MG63 (cell line): ENCODE measurements around the gene KCNMA1. TPM values are rescaled to one million over a fixed set of nuclear protein-coding genes. Genes with fewer than 3 reads are reported as not detected.

ENCODE experiments used
- DNase-seq: peaks from one replicate; pipeline ENCODE4 v3.0.0-alpha.2; 2020
- H3K27me3 ChIP-seq: fragments of 250-450 bp; sonication (Bioruptor Pico); 2 replicates; pipeline ENCODE4 v1.5.1; 2020; ENCODE audit warnings: mild to moderate bottlenecking, moderate library complexity
- H3K36me3 ChIP-seq: fragments of 250-450 bp; sonication (Bioruptor Pico); 2 replicates; pipeline ENCODE4 v1.5.1; 2020; ENCODE audit warnings: mild to moderate bottlenecking, moderate library complexity
- H3K4me3 ChIP-seq: fragments of 250-450 bp; sonication (Bioruptor Pico); 2 replicates; pipeline ENCODE4 v1.5.1; 2020; ENCODE audit warnings: mild to moderate bottlenecking, moderate library complexity
- H3K9me3 ChIP-seq: fragments of 250-450 bp; sonication (Bioruptor Pico); 2 replicates; pipeline ENCODE4 v1.5.1; 2020; ENCODE audit warnings: mild to moderate bottlenecking, moderate library complexity
- total RNA-seq: library from RNA; depleted of rRNA; stranded (reverse); fragments of >200 nt; shearing (Covaris generic); gene quantifications from 2 replicates; pipeline ENCODE4 v1.2.3, GENCODE V29; 2014; ENCODE audit warnings: low replicate concordance

Gene KCNMA1
- total RNA-seq, 1 experiment from 2014 or later: 40.8 TPM

DNA sequence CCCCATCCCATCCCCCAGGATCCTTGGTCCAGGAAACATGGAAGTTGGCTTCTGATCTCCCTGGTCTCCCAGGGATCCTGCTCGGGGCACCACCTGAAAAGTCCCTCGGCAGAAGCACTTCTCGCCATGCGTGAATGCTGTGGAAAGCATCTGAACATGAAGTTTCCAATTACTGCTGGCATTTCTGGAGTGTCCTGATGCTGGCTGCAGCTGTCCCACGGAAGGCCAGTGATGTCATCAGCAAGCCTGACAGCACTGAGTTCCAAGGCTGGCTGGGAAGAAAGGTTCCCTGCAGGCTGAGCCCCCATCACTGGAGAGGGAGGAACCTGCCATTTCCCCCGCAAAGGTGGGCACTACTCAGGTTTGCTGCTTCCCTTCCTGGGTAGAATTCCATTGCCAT, 71.4 kb downstream of the KCNMA1 start:
- H3K9me3 ChIP-seq: peaks cover 3% of the 10 kb centered on the region; the same call in 1 of the 2 replicates
- peaks cover 17% of the 10 kb centered on the region for H3K36me3 ChIP-seq
- H3K4me3 ChIP-seq: no peak overlapping the region
- no peak for DNase-seq
- H3K27me3 ChIP-seq: no peaks in the 10 kb centered on the region

DNA sequence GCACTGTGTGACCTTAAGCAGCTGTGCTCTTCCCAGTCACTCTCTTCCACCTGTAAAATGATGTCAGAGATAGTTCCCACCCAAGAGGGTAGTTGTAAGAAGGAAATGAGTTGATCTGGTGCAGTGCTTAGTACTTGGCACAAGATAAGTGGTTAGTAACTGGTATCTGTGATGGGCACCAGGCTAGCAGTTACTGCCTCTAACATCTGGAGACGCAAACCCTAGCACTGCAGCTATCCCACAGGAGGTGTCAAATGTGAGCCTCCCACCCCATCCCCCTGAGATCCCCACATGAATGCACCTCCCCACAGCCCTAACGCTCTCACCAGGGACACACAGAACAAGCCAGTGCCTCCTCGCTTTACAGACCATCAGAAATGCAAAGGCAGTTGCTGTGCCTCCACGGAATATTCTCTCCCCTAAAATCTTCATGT, 72.0 kb downstream of the KCNMA1 start:
- Histone ChIP-seq H3K4me3 (no peak overlapping the region), H3K36me3 (peaks cover 12% of the 10 kb centered on the region), H3K27me3 (no peaks in the 10 kb centered on the region), H3K9me3 (peaks cover 3% of the 10 kb centered on the region; the same call in 1 of the 2 replicates)
- DNase-seq: no peak

DNA sequence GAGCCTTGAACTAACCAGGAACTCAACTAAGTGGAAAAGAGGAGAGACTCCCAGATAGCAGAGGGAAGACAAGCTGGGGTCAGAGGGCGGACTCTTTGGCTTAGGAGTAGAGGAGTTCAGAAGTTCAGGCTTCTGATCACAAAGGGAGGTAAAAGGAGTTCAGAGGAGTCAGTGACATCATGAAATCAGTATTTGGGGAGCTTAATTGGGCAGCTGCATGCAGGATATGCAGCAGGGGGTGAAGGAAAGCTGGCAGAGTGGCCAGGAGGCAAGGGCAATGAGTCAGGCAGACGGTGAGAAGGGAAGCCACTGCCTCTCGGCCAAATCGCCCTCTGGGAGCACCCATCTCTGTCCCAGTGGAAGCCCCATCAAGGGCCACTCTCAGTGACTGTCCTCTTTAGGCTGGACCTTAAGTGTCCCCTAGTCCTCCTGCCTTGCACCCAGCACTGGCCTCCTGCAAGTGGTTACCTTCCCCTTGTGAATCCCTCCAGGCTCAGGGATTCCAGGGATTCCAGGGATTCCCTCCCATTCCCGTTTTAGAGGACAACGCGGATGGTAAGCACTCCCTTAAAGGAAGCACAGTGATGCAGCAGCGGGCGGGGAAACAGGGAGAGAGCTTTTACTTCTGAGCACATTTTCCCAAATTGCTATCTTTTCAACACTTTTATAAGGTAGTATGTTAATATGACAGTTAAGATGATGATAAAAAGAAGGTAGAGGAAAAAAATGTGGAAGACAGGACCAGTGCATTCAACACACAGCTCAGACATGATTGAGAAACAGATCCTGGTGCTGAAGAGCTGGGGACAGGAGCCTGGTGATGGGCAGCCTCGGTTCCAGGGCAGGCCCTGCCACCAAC, 72.6 kb downstream of the KCNMA1 start:
- 0 out of 2 replicates have a peak overlapping the region, but pooled peaks have one; percentile 4 for H3K4me3 ChIP-seq
- peaks cover 12% of the 10 kb centered on the region for H3K36me3 ChIP-seq
- H3K27me3 ChIP-seq: no peaks in the 10 kb centered on the region
- DNase-seq: peak; percentile 96
- peaks cover 3% of the 10 kb centered on the region; the same call in 1 of the 2 replicates for H3K9me3 ChIP-seq

DNA sequence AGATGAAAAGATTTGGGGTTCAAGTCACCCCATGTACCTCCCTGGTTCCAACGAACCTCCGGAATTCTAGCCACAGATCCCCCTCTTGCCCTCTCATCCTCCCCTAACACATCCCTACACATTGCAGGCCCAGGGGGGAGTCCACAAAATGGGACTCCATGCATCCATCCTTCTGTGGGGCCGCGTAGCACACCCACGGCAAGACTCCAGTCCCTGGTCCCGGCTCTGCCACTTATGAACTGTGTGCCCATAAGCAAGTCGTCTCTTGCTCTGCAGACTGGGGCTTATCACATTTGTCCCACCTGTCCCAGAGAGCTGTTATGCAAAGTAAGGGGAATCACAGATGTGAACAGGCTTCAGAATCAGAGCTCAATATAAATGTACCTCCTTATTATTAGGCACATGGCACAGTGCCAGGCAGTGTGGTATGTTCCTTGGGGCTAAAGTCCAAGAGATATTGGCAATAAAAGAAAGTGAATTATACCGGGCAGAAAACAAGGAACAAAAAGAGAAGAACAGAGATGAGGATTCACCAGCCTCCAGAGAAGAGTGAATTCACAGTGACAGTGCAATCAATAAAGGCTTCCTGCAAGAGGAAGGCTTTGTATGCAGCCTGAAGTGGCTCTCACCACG, 73.9 kb downstream of the KCNMA1 start:
- DNase-seq: no peak
- no peaks in the 10 kb centered on the region for H3K9me3 ChIP-seq

DNA sequence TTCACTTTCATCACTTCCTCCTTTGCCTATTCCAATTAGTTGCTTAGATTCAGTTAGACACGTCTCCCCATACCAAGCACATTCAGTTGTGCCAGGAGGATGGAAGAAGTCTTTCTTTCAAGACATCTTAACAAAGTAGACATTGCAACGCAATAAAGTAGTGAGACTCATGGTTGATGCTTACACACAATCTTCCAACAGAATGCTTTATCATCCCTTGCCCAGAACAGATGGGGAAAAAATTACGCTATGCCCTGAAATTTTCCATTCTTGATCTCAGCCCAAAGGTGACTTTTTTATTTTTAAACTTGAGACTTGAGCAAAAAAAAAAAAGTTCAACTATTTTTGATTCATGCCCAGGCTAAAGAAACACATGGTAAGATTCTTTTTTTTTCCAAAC, 74.9 kb downstream of the KCNMA1 start:
- no peak for DNase-seq
- H3K36me3 ChIP-seq: peaks cover 15% of the 10 kb centered on the region
- no peaks in the 10 kb centered on the region for H3K27me3 ChIP-seq

More for the DNA sequence above, 73.9 kb downstream of the KCNMA1 start:
- Histone ChIP-seq H3K4me3 (no peak overlapping the region), H3K36me3 (peaks cover 12% of the 10 kb centered on the region), H3K27me3 (no peaks in the 10 kb centered on the region)

DNA sequence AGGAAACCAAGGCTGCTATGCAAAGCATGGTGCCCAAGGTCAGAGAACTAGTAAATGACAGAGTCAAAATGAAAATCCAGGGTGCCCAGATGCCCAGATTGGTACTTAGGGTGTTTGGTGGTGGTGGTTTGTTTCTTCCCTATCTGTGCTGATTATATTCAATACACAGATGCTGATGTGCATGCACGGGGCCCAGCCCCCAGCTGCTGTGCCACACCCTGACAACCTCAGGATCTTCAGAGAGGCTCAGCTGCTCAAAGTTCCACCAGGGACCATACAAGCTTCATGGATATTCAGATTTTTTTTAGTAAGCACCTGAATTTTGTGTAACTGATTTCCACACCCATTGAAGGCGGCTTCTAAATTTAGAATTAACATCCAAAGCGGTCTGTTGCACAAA, 75.6 kb downstream of the KCNMA1 start:
- H3K9me3 ChIP-seq: no peaks in the 10 kb centered on the region
- H3K36me3 ChIP-seq: peaks cover 16% of the 10 kb centered on the region
- no peak overlapping the region for H3K4me3 ChIP-seq
- H3K27me3 ChIP-seq: no peaks in the 10 kb centered on the region
- DNase-seq: no peak

More for the DNA sequence above, 74.9 kb downstream of the KCNMA1 start:
- H3K4me3 ChIP-seq: no peak overlapping the region
- H3K9me3 ChIP-seq: no peaks in the 10 kb centered on the region

DNA sequence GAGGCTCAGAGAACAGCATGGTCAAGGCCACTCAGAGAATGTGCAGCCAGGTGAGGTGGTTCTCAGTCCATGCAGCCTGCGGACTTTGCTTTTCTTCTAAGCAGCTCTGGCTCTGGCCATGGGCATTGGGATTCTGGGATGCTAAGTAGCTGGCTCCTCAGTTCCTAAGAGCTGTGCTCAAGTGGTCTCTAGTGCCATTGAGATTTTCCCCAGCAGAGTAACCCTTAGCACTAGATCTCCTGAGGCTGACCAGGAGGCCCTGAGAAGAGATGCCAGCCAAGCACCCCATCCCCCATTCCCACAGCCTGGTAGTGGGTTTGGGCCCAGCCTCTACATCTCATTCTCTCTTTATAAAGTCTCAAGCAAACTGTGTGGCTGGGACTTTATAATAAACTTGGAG, 77.1 kb downstream of the KCNMA1 start:
- Histone ChIP-seq H3K9me3 (no peaks in the 10 kb centered on the region), H3K4me3 (no peak overlapping the region), H3K36me3 (peaks cover 5% of the 10 kb centered on the region; the same call in 1 of the 2 replicates), H3K27me3 (no peaks in the 10 kb centered on the region)
- no peak for DNase-seq

DNA sequence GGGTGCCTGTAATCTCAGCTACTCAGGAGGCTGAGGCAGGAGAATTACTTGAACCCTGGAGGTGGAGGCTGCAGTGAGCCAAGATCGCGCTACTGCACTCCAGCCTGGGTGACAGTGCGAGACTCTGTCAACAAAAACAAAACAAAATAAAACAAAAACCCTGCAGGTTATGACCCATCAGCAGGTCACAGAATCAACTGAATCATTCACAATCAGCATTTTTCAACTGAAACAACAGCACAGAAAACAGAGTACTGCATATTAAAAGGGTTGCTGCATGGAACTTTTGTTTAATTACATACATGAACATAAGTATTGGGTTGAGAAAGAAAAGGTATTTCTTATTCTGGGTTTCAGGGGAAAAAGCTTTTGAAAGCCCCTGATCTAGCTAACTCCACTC, 77.6 kb downstream of the KCNMA1 start:
- Histone ChIP-seq H3K36me3 (peaks cover 5% of the 10 kb centered on the region; the same call in 1 of the 2 replicates), H3K27me3 (no peaks in the 10 kb centered on the region), H3K4me3 (no peak overlapping the region), H3K9me3 (no peaks in the 10 kb centered on the region)
- no peak for DNase-seq

DNA sequence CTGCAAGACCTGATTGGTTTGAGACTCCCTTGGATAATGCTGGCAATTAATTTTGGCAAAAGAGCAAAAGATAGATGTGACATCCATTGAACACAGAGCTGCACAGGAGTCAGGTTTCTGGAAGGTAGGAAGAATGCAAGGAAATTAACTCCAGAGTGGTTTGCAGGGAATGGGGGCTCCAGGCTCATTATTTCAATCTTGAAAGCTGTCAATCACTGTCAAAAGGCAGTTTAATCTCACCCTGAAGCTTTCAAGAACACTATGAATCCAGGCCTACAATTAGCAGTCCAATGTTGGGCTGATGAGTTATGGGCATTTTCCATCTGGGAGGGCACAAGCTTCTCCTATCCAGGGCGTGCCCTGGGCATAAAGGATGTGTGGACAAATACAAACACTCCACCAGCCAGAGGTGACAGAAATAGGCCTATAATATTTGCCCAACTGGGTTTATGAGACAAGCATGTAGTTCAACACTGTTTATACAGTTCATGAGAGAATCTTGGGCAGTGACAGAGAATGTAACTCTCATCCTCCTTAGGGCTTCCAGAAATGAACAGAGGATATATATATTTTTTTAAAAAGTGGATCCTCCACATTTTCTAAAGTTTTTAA, 80.5 kb downstream of the KCNMA1 start:
- Histone ChIP-seq H3K27me3 (no peaks in the 10 kb centered on the region), H3K4me3 (no peak overlapping the region), H3K36me3 (peaks cover 5% of the 10 kb centered on the region; the same call in 1 of the 2 replicates), H3K9me3 (no peaks in the 10 kb centered on the region)
- DNase-seq: no peak

DNA sequence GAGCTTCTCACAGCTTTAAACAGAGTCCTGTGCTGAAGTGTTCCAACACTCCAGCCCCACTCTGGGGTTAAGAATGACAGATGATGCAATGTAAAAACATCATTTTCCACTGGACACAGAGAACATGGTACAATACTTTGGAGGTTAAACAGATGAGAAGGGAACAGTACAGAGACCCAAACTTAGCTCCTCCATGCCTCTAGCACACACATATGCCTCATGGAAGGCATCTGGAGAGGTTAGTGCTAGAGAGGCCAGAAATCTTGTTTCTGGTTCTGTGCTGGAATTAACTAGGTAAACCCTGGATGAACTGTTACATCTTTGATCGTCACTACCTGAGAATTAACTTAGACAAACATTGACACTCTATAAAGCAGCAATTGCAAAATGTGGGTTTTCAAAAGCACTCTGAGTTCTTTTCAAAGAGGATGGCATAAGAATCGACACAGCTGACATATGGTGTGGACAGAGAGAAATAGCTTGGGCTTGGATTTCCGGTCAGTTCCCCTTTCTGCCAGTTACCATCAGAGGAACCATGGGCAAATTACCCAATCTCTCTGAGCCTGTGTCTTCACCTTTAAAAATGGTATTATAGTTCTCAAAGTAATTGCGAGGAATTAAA, 81.9 kb downstream of the KCNMA1 start:
- H3K36me3 ChIP-seq: peaks cover 8% of the 10 kb centered on the region; the same call in 1 of the 2 replicates
- H3K27me3 ChIP-seq: no peaks in the 10 kb centered on the region
- H3K4me3 ChIP-seq: no peak overlapping the region
- no peak for DNase-seq
- no peaks in the 10 kb centered on the region for H3K9me3 ChIP-seq

DNA sequence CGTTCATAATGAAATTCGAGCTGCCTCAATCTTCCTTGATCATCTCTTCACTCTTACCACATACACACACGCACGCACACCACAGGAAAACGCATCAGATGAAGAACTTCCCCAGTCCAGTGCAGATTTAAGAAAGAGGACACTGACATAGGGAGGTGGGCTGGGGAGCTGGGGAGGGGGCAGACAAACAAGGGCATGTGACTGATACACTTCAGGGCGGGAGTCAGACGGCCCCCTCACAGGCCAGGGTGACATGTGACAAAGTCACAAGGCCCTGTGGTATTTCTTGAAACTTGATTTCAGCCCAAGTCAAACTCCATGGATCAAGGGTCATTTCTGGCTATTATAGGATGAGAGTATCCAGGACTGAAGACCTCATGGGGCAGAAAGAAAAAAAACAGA, 82.6 kb downstream of the KCNMA1 start:
- DNase-seq: no peak

DNA sequence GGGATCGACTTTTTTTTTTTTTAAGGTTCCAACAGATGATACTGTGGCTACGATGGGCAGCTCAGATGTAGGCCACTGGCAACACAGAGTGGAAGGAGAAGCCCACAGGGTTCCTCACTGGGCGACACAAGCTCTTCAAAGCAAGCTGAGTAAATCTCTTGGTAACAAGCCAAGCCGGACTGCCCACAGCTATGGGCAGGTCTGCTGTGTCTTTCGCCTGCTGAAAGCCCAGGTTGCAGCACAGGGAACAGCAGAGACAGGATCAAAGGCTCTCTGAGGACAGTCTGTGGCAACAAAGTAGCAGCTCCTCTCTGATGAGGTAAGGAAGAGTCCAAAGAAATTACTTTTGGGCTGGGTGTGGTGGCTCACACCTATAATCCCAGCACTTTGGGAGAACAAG, 83.6 kb downstream of the KCNMA1 start:
- no peaks in the 10 kb centered on the region for H3K27me3 ChIP-seq
- H3K9me3 ChIP-seq: no peaks in the 10 kb centered on the region
- DNase-seq: no peak
- peaks cover 9% of the 10 kb centered on the region; the same call in 1 of the 2 replicates for H3K36me3 ChIP-seq
- no peak overlapping the region for H3K4me3 ChIP-seq

More for the DNA sequence above, 82.6 kb downstream of the KCNMA1 start:
- Histone ChIP-seq H3K4me3 (no peak overlapping the region), H3K27me3 (no peaks in the 10 kb centered on the region), H3K9me3 (no peaks in the 10 kb centered on the region), H3K36me3 (peaks cover 9% of the 10 kb centered on the region; the same call in 1 of the 2 replicates)

DNA sequence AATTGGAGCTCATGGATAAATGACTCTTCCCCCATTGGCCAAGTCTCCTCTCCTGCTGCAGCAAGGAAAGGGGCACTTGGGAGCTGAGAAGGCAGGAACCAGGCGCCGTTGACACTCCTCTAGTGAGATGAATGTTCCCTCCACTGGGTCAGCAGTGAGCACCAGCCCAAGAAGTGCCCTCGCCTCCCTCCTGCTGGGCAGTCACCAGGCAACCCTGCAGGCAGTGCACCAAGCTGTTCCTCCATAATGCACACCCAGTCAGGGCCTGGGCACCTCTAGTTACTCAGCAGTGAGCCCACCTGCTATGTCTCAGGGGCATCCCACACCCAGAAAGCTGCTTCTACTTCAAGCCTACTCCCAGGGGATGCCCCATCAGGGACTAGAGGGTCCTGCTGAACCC, 84.3 kb downstream of the KCNMA1 start:
- Histone ChIP-seq H3K4me3 (no peak overlapping the region), H3K36me3 (peaks cover 9% of the 10 kb centered on the region; the same call in 1 of the 2 replicates)

DNA sequence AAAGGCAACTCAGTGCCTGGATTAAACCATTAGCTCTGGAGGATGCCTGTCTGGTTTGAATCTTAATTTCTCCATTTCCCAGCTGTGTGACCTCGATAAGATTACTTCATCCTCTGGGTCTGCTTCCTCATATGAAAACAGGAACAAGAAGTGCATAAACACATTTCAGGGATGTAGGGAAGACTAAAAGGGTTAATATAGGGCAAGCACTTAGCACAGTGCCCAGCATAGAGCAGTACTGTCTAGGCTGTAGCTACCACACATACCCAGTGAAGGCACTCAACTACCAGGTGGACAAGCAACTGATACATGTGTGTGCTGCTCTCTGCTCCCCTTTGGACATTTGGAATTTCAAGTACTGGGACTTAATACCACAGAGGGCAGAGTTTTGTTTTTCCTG, 85.4 kb downstream of the KCNMA1 start:
- Histone ChIP-seq H3K9me3 (no peaks in the 10 kb centered on the region), H3K4me3 (no peak overlapping the region), H3K36me3 (peaks cover 4% of the 10 kb centered on the region; the same call in 1 of the 2 replicates), H3K27me3 (no peaks in the 10 kb centered on the region)
- no peak for DNase-seq

More for the DNA sequence above, 84.3 kb downstream of the KCNMA1 start:
- no peak for DNase-seq
- Histone ChIP-seq H3K9me3 (no peaks in the 10 kb centered on the region), H3K27me3 (no peaks in the 10 kb centered on the region)

DNA sequence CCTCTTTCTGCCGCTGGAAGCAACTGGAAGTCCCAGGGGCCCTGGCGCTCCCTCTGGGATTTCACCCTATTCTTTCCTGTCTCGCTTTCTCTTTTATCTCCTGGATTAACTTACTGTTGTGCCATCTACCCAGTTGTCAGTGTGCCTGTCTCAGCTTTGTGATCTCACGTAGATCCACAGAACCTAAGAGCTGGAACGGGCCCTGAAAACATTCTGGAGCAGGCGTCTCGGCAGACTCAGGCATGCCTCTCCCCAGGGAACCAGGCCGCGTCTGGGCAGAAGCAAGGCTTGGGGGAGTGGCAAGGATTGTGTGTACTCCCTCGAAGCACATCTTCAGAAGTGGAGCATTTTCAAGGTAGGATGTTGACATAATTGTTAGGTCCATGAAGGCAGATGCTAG, 87.2 kb downstream of the KCNMA1 start:
- peaks cover 4% of the 10 kb centered on the region; the same call in 1 of the 2 replicates for H3K36me3 ChIP-seq
- H3K9me3 ChIP-seq: no peaks in the 10 kb centered on the region
- H3K4me3 ChIP-seq: no peak overlapping the region
- no peak for DNase-seq
- H3K27me3 ChIP-seq: no peaks in the 10 kb centered on the region

DNA sequence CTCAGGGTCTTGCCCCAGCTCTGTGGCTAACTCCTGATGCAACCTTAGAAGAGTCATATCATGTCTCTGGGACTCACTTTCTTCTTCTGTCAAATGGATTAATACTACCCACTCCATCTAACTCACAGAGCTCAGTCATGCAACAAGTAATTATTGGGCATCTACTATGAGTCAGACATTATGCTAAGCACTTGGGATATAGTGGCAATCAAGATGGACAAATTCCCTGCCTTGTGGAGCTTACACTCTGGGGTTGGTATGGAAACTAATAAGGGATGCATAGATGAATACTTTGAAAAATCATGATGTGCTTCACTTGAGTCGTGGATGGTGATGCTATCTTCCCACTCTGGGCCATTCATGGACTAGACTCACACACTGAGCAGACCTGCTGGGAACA, 88.9 kb downstream of the KCNMA1 start:
- Histone ChIP-seq H3K36me3 (peaks cover 4% of the 10 kb centered on the region; the same call in 1 of the 2 replicates), H3K27me3 (no peaks in the 10 kb centered on the region), H3K9me3 (no peaks in the 10 kb centered on the region), H3K4me3 (no peak overlapping the region)
- no peak for DNase-seq
